ENCODE results near the gene FAT3.
A peak's percentile ranks its signal among the peaks of the same experiment; 100 is the strongest.

The FAT3 gene

DNA sequence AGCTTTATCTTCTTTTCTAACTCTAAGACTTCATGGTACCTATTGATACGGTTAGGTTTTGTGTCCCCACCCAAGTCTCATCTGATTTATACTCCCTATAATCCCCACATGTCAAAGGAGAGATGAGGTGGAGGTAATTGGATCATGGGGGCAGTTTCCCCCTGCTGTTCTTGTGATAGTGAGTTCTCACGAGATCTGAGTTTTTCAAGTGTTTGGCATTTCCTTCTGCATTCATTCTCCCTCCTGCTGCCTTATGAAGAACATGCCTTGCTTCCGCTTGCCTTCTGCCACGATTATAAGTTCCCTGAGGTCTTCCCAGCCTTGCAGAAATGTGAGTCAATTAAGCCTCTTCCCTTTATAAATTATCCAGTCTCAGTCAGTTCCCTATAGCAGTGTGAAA lies 5.1 kb upstream of the FAT3 start:
- no peak overlapping the region for H3K4me3 ChIP-seq (replicated peaks in 1 of 2; ENCODE audit: low read depth in 2 of 2, low read length in 2 of 2)
- DNase-seq (ENCODE audit: low read depth in 2 of 2) = no peak
- TF ChIP-seq, protein P1, sequence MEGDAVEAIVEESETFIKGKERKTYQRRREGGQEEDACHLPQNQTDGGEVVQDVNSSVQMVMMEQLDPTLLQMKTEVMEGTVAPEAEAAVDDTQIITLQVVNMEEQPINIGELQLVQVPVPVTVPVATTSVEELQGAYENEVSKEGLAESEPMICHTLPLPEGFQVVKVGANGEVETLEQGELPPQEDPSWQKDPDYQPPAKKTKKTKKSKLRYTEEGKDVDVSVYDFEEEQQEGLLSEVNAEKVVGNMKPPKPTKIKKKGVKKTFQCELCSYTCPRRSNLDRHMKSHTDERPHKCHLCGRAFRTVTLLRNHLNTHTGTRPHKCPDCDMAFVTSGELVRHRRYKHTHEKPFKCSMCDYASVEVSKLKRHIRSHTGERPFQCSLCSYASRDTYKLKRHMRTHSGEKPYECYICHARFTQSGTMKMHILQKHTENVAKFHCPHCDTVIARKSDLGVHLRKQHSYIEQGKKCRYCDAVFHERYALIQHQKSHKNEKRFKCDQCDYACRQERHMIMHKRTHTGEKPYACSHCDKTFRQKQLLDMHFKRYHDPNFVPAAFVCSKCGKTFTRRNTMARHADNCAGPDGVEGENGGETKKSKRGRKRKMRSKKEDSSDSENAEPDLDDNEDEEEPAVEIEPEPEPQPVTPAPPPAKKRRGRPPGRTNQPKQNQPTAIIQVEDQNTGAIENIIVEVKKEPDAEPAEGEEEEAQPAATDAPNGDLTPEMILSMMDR (IDR thresholded peaks at IDR 0.05; ENCODE audit: low read depth, low read length) = no peak

GRCh38 chr11:92222701-92223100 lies 1.9 kb upstream of the FAT3 start:
- DNase-seq (ENCODE audit: low read depth in 2 of 2) = no peak
- H3K4me3 ChIP-seq (replicated peaks in 1 of 2; ENCODE audit: low read depth in 2 of 2, low read length in 2 of 2) = no peak overlapping the region
- TF ChIP-seq, protein P1 (IDR thresholded peaks at IDR 0.05; ENCODE audit: low read depth, low read length) = no peak

DNA sequence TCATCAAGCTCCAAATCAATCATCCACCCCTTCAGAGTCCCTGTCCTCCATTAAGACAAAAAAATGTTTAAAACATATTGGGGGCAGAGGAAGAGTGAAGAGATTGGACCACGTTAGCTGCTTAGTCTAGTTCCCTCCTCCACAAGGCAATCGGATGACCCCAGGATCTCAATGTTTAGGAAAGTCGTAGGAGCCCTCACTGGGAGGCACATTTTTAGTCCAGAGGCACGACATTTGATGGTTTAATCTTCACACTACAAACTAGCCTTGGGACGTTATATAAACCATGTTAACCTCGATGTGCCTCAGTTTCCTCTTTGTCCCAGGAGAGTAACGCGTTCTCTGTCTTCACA lies 588 bp upstream of the FAT3 start:
- peak overlapping the region in 1 of 2 donors; percentile 42 for H3K4me3 ChIP-seq (replicated peaks in 1 of 2; ENCODE audit: low read depth in 2 of 2, low read length in 2 of 2)
- no peak for DNase-seq (ENCODE audit: low read depth in 2 of 2)
- TF ChIP-seq, protein P1 (IDR thresholded peaks at IDR 0.05; ENCODE audit: low read depth, low read length) = no peak

DNA sequence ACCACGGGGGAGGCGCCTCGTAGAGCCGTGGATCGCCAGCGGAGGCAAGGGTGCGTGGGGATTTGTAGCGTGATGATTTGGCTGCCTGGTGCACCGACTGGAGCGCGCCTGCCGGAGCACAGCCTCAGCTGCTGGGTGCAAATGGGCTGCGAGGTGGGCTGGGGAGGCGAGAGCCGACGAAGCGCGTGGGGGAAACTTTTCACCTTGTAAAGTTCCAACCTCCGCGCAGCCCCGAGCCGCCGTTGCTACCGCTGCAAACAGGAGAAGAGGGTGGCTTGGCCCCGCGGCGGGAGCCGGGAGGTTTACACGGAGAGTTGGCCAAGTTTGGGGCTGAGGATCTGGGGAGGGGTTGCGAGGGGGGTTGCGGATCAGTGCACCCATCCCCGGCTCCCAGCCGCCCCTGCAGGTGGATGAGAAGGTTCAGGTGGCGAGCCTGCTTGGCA lies 528 bp downstream of the FAT3 start:
- peak overlapping the region; percentile 25 to 42 for H3K4me3 ChIP-seq (replicated peaks in 1 of 2; ENCODE audit: low read depth in 2 of 2, low read length in 2 of 2)
- TF ChIP-seq, protein P1 (IDR thresholded peaks at IDR 0.05; ENCODE audit: low read depth, low read length) = no peak
- DNase-seq (ENCODE audit: low read depth in 2 of 2) = no peak

GRCh38 chr11:92225568-92226330 lies 1.1 kb downstream of the FAT3 start:
- TF ChIP-seq, protein P1 (IDR thresholded peaks at IDR 0.05; ENCODE audit: low read depth, low read length) = no peak
- H3K4me3 ChIP-seq (replicated peaks in 1 of 2; ENCODE audit: low read depth in 2 of 2, low read length in 2 of 2) = peak overlapping the region; percentile 25 to 42
- DNase-seq (ENCODE audit: low read depth in 2 of 2) = peak in 1 of 2 donors; percentile 11

- peak in 1 of 2 donors; percentile 3 for DNase-seq (ENCODE audit: low read depth in 2 of 2)
Observed at GRCh38 chr11:92226331-92227229, 2.0 kb downstream of the FAT3 start.

More at GRCh38 chr11:92226331-92227229, 2.0 kb downstream of the FAT3 start:
- H3K4me3 ChIP-seq (replicated peaks in 1 of 2; ENCODE audit: low read depth in 2 of 2, low read length in 2 of 2) = peak overlapping the region in 1 of 2 donors; percentile 18
- TF ChIP-seq, protein P1 (IDR thresholded peaks at IDR 0.05; ENCODE audit: low read depth, low read length) = no peak
